ENCODE results near the gene ZNF43. TPM values are rescaled to one million over a fixed set of nuclear protein-coding genes. Genes with fewer than 3 reads are reported as not detected.
A peak's percentile ranks its signal among the peaks of the same experiment; 100 is the strongest.

ZNF43 gene
- total and polyA plus RNA-seq, 2 of the 8 experiments (the other 6 are each of a cell fraction or from before 2014, with no cell fraction given) = 24.7 to 53.1 TPM

DNA sequence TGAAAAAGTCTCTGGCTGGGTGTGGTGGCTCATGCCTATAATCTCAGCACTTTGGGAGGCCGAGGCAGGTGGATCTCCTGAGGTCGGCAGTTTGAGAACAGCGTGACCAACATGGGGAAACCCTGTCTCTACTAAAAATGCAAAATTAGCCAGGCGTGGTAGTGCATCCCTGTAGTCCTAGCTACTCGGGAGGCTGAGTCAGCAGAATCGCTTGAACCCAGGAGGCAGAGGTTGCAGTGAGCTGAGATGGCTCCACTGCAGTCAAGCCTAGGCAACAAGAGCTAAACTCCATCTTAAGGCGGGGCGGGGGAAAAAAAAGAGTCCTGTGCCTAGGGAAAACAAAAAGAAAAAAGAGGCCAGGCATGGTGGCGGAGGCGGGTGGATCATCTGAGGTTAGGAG lies 2.2 kb downstream of the ZNF43 start:
- Histone ChIP-seq H3K4me2 (ENCODE audit: insufficient read depth in 1 of 2, low read depth in 2 of 2, low read length in 2 of 2) (no peak overlapping the region), H3K79me1 (ENCODE audit: low read depth, low read length) (no peaks in the 10 kb centered on the region; the same call in 1 of the 2 replicates), H4K20me1 (replicated peaks in 1 of 2; ENCODE audit: control insufficient read depth in 1 of 2, insufficient read depth in 2 of 2, low read length in 2 of 2) (peaks cover 0 to 4% of the 10 kb centered on the region in 2 experiments), H3K14ac (ENCODE audit: insufficient read length) (no peak overlapping the region), H2BK120ac (replicated peaks; ENCODE audit: low read depth, low read length) (no peak overlapping the region), H4K91ac (replicated peaks; ENCODE audit: insufficient read length, low read length) (no peak overlapping the region), H2BK15ac (ENCODE audit: low read length) (no peak overlapping the region), H3K36me3 (ENCODE audit: control insufficient read depth in 2 of 4, insufficient read depth in 4 of 4, low read length in 3 of 4) (peaks cover 0 to 10% (median 2%) of the 10 kb centered on the region in 4 experiments; a peak in 4 of 8 replicates), H2BK20ac (ENCODE audit: low read length) (no peak overlapping the region), H2BK5ac (ENCODE audit: low read depth, low read length) (no peak overlapping the region), H3K9me3 (ENCODE audit: insufficient read depth in 2 of 2, low read depth in 1 of 2, low read length in 1 of 2) (no peaks in the 10 kb centered on the region), H2AK5ac (ENCODE audit: low read depth, low read length) (0 out of 2 replicates have a peak overlapping the region, but pooled peaks have one; percentile 24), H3K4ac (replicated peaks; ENCODE audit: insufficient read length, low read depth, low read length) (no peak overlapping the region), H3K23me2 (ENCODE audit: low read depth, low read length) (no peaks in the 10 kb centered on the region), H3K4me3 (ENCODE audit: extremely low read depth in 1 of 4, insufficient read depth in 2 of 4, low read depth in 3 of 4, low read length in 4 of 4) (no peak overlapping the region), H3K27me3 (replicated peaks in 1 of 4; ENCODE audit: control insufficient read depth in 3 of 4, extremely low read depth in 1 of 4, insufficient read depth in 3 of 4, low read length in 3 of 4) (no peaks in the 10 kb centered on the region), H3K23ac (ENCODE audit: insufficient read length) (no peak overlapping the region), H2BK12ac (ENCODE audit: low read depth, low read length) (no peak overlapping the region), H2AFZ (ENCODE audit: low read length) (no peak overlapping the region), H3K9ac (replicated peaks in 1 of 4; ENCODE audit: extremely low read depth in 1 of 4, low read depth in 3 of 4, low read length in 3 of 4) (no peak overlapping the region; a peak in 1 of 7 replicates), H3K27ac (ENCODE audit: low read depth, low read length) (no peak overlapping the region), H4K8ac (ENCODE audit: extremely low read depth, insufficient read depth, low read length) (peak overlapping the region; percentile 46), H3K79me2 (ENCODE audit: control insufficient read depth in 1 of 2, insufficient read depth in 2 of 2, low read length in 2 of 2) (peaks cover 0 to 56% of the 10 kb centered on the region in 2 experiments; a peak in 2 of 4 replicates), H4K5ac (ENCODE audit: insufficient read length, low read depth, low read length) (no peak overlapping the region), H3K56ac (replicated peaks; ENCODE audit: insufficient read length, low read depth, low read length) (no peak overlapping the region), H3K18ac (ENCODE audit: extremely low read depth, low read length) (no peak overlapping the region), H3K4me1 (replicated peaks in 1 of 4; ENCODE audit: control insufficient read depth in 3 of 4, insufficient read depth in 4 of 4, low read length in 3 of 4) (no peaks in the 10 kb centered on the region)
- TF ChIP-seq HDAC2 (IDR thresholded peaks at IDR 0.05; ENCODE audit: borderline replicate concordance in 1 of 2, low read depth in 2 of 2, low read length in 2 of 2) (no peak), SAP30 (IDR thresholded peaks at IDR 0.05; ENCODE audit: insufficient read depth, insufficient replicate concordance, low read length) (no peak), MAFK (IDR thresholded peaks at IDR 0.05; ENCODE audit: low read depth, low read length) (peak; percentile 46; the same call in 1 of the 2 replicates)
- FAIRE-seq = no peak
- POLR2A ChIA-PET (ENCODE audit: partially characterized antibody) = interaction anchor here (0.7 to 8.7 kb wide), 10 partner anchors 10 to 505 kb away, joined by 3 to 107 read pairs (median 7); partner anchors contain the start of genes ZNF100 and ZNF708
- DNase-seq (ENCODE audit: low read depth in 1 of 2, low spot score in 2 of 2) = no peak
- WGBS, 2 experiments (ENCODE audit: extremely low coverage in 1 of 2, insufficient coverage in 1 of 2, insufficient read length in 1 of 2, insufficient replicate concordance in 2 of 2, low coverage in 1 of 2, low lambda C conversion rate in 2 of 2, missing lambda C conversion rate in 1 of 2) = 90% methylated on average over 10 of the region's 10 CpGs; no CpG with 5 or more reads in 1 of the 2 experiments
- CTCF ChIA-PET (ENCODE audit: partially characterized antibody) = no interaction called here
